SK-N-SH treated with all-trans-retinoic acid at 6 μM for 48 hours (cell line): ENCODE data around the gene PIGU.

ENCODE experiments used
- ATAC-seq: fragments of 200-7000 bp; cut with Tn5 transposase; 3 replicates; pipeline ENCODE4 v1.9.1; 2020; ENCODE audit warnings: mild to moderate bottlenecking, moderate library complexity
- ARNTL ChIP-seq: fragments of 450-650 bp; formaldehyde crosslinking; IDR thresholded peaks from 2 replicates; pipeline ENCODE4 v1.5.0; 2020; ENCODE audit warnings: low read depth, mild to moderate bottlenecking, moderate library complexity, borderline replicate concordance
- CSDC2 ChIP-seq: fragments of 250-450 bp; sonication (Bioruptor Pico); IDR thresholded peaks from 2 replicates; pipeline ENCODE4 v1.5.0; 2020; ENCODE audit warnings: mild to moderate bottlenecking, moderate library complexity
- ESRRG ChIP-seq: fragments of 250-450 bp; sonication (Bioruptor Pico); IDR thresholded peaks from 2 replicates; pipeline ENCODE4 v1.6.1; 2021; ENCODE audit warnings: mild to moderate bottlenecking
- GLIS3 ChIP-seq: fragments of 250-450 bp; sonication (Bioruptor Pico); IDR thresholded peaks from 2 replicates; pipeline ENCODE4 v1.5.0; 2020; ENCODE audit warnings: mild to moderate bottlenecking, moderate library complexity
- ISL1 ChIP-seq: fragments of 250-450 bp; sonication (Bioruptor Pico); IDR thresholded peaks from 2 replicates; pipeline ENCODE4 v2.1.2; 2022; ENCODE audit warnings: mild to moderate bottlenecking, moderate library complexity
- OSR1 ChIP-seq: fragments of 250-450 bp; sonication (Bioruptor Pico); IDR thresholded peaks from 2 replicates; pipeline ENCODE4 v1.8.0; 2022; ENCODE audit warnings: moderate library complexity, mild to moderate bottlenecking, inconsistent platforms
- PPARA ChIP-seq: fragments of 250-450 bp; sonication (Bioruptor Pico); IDR thresholded peaks from 2 replicates; pipeline ENCODE4 v1.5.0; 2020; ENCODE audit warnings: mild to moderate bottlenecking, borderline replicate concordance
- RARB ChIP-seq: fragments of 250-450 bp; sonication (Bioruptor Pico); IDR thresholded peaks from 2 replicates; pipeline ENCODE4 v1.8.0; 2021; ENCODE audit warnings: mild to moderate bottlenecking, moderate library complexity
- SNAI2 ChIP-seq: fragments of 250-450 bp; sonication (Bioruptor Pico); IDR thresholded peaks from 2 replicates; pipeline ENCODE4 v1.5.0; 2020; ENCODE audit warnings: mild to moderate bottlenecking, moderate library complexity
- TCF4 ChIP-seq: fragments of 250-450 bp; sonication (Bioruptor Pico); IDR thresholded peaks from 2 replicates; pipeline ENCODE4 v1.8.0; 2021; ENCODE audit warnings: mild to moderate bottlenecking, moderate library complexity, borderline replicate concordance
- TOX ChIP-seq: fragments of 250-450 bp; sonication (Bioruptor Pico); IDR thresholded peaks from 2 replicates; pipeline ENCODE4 v1.8.0; 2021; ENCODE audit warnings: mild to moderate bottlenecking, moderate library complexity, borderline replicate concordance
- ZC3H10 ChIP-seq: fragments of 250-450 bp; sonication (Bioruptor Pico); IDR thresholded peaks from 2 replicates; pipeline ENCODE4 v1.5.1; 2021; ENCODE audit warnings: mild to moderate bottlenecking, moderate library complexity
- ZFP3 ChIP-seq: fragments of 250-450 bp; sonication (Bioruptor Pico); IDR thresholded peaks from 2 replicates; pipeline ENCODE4 v1.5.0; 2020; ENCODE audit warnings: mild to moderate bottlenecking, moderate library complexity
- ZFP30 ChIP-seq: fragments of 450-650 bp; formaldehyde crosslinking; IDR thresholded peaks from 2 replicates; pipeline ENCODE4 v1.5.0; 2022; ENCODE audit warnings: mild to moderate bottlenecking, moderate library complexity
- ZNF565 ChIP-seq: fragments of 450-650 bp; formaldehyde crosslinking; conservative IDR thresholded peaks from 2 replicates; pipeline ENCODE4 v1.5.0; 2020; ENCODE audit warnings: low read depth, mild to moderate bottlenecking, moderate library complexity
- ZNF70 ChIP-seq: fragments of 450-650 bp; formaldehyde crosslinking; IDR thresholded peaks from 2 replicates; pipeline ENCODE4 v1.5.0; 2020; ENCODE audit warnings: mild to moderate bottlenecking, moderate library complexity
- ZNF8 ChIP-seq: fragments of 450-650 bp; formaldehyde crosslinking; IDR thresholded peaks from 2 replicates; pipeline ENCODE4 v1.5.0; 2020; ENCODE audit warnings: mild to moderate bottlenecking, moderate library complexity
- TF ChIP-seq, protein P1 (sequence below): fragments of 250-450 bp; sonication (Bioruptor Pico); IDR thresholded peaks from 2 replicates; pipeline ENCODE4 v1.5.1; 2021; ENCODE audit warnings: mild to moderate bottlenecking, moderate library complexity
- TF ChIP-seq, protein P2 (sequence below): fragments of 250-450 bp; sonication (Bioruptor Pico); IDR thresholded peaks from 2 replicates; pipeline ENCODE4 v1.5.1; 2020; ENCODE audit warnings: low read depth, mild to moderate bottlenecking, moderate library complexity
- TF ChIP-seq, protein P3 (sequence below): fragments of 250-450 bp; sonication (Bioruptor Pico); IDR thresholded peaks from 2 replicates; pipeline ENCODE4 v1.8.0; 2020; ENCODE audit warnings: mild to moderate bottlenecking, moderate library complexity, borderline replicate concordance
- TF ChIP-seq, protein P4 (sequence below): fragments of 250-450 bp; sonication (Bioruptor Pico); IDR thresholded peaks from 2 replicates; pipeline ENCODE4 v1.8.0; 2021; ENCODE audit warnings: low read depth, mild to moderate bottlenecking, moderate library complexity, borderline replicate concordance

PIGU gene

DNA sequence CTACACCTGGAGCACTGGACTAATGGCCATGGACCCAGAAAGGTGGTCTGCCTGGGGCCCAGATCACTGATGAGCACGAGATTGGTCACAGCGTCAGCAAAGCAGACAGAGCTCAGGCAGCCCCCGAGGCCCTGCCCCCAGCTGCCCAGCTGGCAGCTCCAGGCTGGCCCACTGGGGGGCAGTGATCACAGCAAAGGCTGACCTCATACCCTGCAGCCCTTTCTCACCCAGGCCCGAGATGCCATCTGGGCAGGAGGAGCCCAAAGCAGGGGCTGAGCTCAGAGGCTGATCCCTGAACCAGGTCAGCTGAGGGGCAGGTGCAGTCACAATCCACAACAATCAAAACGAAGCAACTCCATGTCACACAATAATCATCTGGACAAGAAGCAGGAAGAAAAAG is 114.3 kb downstream of the PIGU start:
- ATAC-seq = peak; percentile 61
- TF ChIP-seq TOX (CRISPR knock-in tag) (no peak), CSDC2 (CRISPR knock-in tag) (no peak), TCF4 (no peak), PPARA (CRISPR knock-in tag) (no peak), ZFP3 (CRISPR knock-in tag) (no peak), RARB (no peak), GLIS3 (CRISPR knock-in tag) (no peak), ZC3H10 (CRISPR knock-in tag) (no peak)
- TF ChIP-seq, protein P1, sequence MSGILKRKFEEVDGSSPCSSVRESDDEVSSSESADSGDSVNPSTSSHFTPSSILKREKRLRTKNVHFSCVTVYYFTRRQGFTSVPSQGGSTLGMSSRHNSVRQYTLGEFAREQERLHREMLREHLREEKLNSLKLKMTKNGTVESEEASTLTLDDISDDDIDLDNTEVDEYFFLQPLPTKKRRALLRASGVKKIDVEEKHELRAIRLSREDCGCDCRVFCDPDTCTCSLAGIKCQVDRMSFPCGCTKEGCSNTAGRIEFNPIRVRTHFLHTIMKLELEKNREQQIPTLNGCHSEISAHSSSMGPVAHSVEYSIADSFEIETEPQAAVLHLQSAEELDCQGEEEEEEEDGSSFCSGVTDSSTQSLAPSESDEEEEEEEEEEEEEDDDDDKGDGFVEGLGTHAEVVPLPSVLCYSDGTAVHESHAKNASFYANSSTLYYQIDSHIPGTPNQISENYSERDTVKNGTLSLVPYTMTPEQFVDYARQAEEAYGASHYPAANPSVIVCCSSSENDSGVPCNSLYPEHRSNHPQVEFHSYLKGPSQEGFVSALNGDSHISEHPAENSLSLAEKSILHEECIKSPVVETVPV (CRISPR knock-in tag) = no peak
- TF ChIP-seq, protein P2, sequence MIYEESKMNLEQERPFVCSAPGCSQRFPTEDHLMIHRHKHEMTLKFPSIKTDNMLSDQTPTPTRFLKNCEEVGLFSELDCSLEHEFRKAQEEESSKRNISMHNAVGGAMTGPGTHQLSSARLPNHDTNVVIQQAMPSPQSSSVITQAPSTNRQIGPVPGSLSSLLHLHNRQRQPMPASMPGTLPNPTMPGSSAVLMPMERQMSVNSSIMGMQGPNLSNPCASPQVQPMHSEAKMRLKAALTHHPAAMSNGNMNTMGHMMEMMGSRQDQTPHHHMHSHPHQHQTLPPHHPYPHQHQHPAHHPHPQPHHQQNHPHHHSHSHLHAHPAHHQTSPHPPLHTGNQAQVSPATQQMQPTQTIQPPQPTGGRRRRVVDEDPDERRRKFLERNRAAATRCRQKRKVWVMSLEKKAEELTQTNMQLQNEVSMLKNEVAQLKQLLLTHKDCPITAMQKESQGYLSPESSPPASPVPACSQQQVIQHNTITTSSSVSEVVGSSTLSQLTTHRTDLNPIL (CRISPR knock-in tag) = no peak
- TF ChIP-seq, protein P3, sequence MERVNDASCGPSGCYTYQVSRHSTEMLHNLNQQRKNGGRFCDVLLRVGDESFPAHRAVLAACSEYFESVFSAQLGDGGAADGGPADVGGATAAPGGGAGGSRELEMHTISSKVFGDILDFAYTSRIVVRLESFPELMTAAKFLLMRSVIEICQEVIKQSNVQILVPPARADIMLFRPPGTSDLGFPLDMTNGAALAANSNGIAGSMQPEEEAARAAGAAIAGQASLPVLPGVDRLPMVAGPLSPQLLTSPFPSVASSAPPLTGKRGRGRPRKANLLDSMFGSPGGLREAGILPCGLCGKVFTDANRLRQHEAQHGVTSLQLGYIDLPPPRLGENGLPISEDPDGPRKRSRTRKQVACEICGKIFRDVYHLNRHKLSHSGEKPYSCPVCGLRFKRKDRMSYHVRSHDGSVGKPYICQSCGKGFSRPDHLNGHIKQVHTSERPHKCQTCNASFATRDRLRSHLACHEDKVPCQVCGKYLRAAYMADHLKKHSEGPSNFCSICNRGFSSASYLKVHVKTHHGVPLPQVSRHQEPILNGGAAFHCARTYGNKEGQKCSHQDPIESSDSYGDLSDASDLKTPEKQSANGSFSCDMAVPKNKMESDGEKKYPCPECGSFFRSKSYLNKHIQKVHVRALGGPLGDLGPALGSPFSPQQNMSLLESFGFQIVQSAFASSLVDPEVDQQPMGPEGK (CRISPR knock-in tag) = no peak

DNA sequence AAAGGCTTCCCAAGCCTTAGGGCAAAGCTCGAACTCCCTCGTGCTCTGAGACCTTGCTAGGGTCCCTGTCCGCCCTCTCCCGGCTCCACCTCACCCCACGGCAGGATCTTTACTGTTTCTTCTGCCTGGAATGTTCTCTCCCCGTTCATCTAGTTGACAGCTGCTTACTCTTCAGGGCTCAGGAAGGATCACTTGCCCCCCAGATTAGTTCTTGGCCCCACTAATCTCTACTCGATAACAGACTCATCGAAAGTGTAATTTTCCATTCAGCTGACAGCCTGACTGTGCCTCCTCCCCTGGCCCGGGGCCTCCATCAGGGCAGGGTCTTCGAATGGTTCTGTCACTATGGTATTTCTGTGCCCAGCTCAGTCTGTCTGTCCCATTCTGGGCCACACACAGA is 115.2 kb downstream of the PIGU start:
- no peak for ATAC-seq

DNA sequence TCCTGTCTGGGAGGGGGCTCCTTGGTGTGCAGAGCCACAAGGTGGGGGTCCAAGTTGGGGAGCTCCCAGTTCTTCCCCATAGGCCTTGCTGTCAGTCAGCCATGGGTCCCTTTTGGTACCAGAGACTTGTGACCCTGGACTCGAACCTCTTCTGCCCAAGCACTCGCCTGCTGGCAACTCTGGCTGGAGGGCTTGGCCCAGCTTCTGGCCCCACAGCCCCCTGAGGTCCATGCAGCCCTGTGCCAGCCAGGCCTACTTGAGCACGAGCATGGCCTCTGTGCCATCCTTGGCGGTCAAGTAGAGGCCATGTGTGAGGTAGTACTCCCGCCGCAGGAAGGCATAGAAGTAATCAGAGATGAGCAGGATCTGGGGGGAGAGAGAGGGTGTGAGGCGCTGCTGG is 116.3 kb downstream of the PIGU start:
- ATAC-seq = no peak
- TF ChIP-seq TOX (CRISPR knock-in tag) (no peak), CSDC2 (CRISPR knock-in tag) (no peak), TCF4 (no peak), ZC3H10 (CRISPR knock-in tag) (no peak), RARB (no peak), SNAI2 (no peak), OSR1 (CRISPR knock-in tag) (no peak), ESRRG (CRISPR knock-in tag) (no peak), ZFP30 (CRISPR knock-in tag) (no peak), ZNF565 (no peak), ARNTL (CRISPR knock-in tag) (no peak), ISL1 (CRISPR knock-in tag) (no peak), ZNF8 (CRISPR knock-in tag) (no peak)
- TF ChIP-seq, protein P1 (CRISPR knock-in tag) = no peak
- TF ChIP-seq, protein P3 (CRISPR knock-in tag) = no peak
- TF ChIP-seq, protein P4, sequence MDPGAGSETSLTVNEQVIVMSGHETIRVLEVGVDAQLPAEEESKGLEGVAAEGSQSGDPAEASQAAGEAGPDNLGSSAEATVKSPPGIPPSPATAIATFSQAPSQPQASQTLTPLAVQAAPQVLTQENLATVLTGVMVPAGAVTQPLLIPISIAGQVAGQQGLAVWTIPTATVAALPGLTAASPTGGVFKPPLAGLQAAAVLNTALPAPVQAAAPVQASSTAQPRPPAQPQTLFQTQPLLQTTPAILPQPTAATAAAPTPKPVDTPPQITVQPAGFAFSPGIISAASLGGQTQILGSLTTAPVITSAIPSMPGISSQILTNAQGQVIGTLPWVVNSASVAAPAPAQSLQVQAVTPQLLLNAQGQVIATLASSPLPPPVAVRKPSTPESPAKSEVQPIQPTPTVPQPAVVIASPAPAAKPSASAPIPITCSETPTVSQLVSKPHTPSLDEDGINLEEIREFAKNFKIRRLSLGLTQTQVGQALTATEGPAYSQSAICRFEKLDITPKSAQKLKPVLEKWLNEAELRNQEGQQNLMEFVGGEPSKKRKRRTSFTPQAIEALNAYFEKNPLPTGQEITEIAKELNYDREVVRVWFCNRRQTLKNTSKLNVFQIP (CRISPR knock-in tag) = no peak

More for the DNA sequence above, 115.2 kb downstream of the PIGU start:
- TF ChIP-seq, protein P3 (CRISPR knock-in tag) = no peak
- no peak for TF ChIP-seq PPARA (CRISPR knock-in tag)
- no peak for TF ChIP-seq GLIS3 (CRISPR knock-in tag)
- no peak for TF ChIP-seq OSR1 (CRISPR knock-in tag)
- TF ChIP-seq ZNF70 (CRISPR knock-in tag) = no peak
